ENCODE data around the gene SEMA6A. TPM values are rescaled to one million over a fixed set of nuclear protein-coding genes. Genes with fewer than 3 reads are reported as not detected.
A peak's percentile ranks its signal among the peaks of the same experiment; 100 is the strongest.

Gene SEMA6A
- total RNA-seq, 4 donors from 2014 or later, result 76.7 to 231 (median 117) TPM

- intact Hi-C loops (cut with DNase I; ENCODE audit: low total_unique reads), result no loop called here
- H3K36me3 ChIP-seq, result no peaks in the 10 kb centered on the region
- peaks cover 0 to 64% (median 44%) of the 10 kb centered on the region in 4 donors for H3K4me1 ChIP-seq
- no peaks in the 10 kb centered on the region for H3K27me3 ChIP-seq
- peak in 2 of 3 donors; percentile 31 to 65 for TF ChIP-seq POLR2AphosphoS5 (IDR thresholded peaks at IDR 0.05)
- peak; percentile 23 for TF ChIP-seq EP300 (IDR thresholded peaks at IDR 0.05; ENCODE audit: low read depth)
- TF ChIP-seq CTCF (IDR thresholded peaks at IDR 0.05), result no peak
- peak; percentile 21 for TF ChIP-seq POLR2A (IDR thresholded peaks at IDR 0.05)
- H3K27ac ChIP-seq, result peak overlapping the region; percentile 83 to 88 (median 84)
- peak; percentile 70 for DNase-seq
- in situ Hi-C loops (cut with MboI; ENCODE audit: low pct_ligation_motif_present in 1 of 4, low pct_unique_long_range_greater_than_20kb in 1 of 4, low sequenced_read_pairs in 3 of 4), result no loop called here
- no peak overlapping the region for H3K4me3 ChIP-seq
- 57% methylated on average over 3 of the region's 3 CpGs; no CpG with 5 or more reads in 1 of the 2 donors for WGBS, 2 donors (ENCODE audit: low coverage in 1 of 2)
- H3K9me3 ChIP-seq, result peaks cover 0 to 3% of the 10 kb centered on the region in 2 donors
These were observed 29.9 kb downstream of the SEMA6A start for GRCh38 chr5:116544531-116545241.

- H3K4me3 ChIP-seq, result no peak overlapping the region
- peak overlapping the region; percentile 83 to 88 (median 84) for H3K27ac ChIP-seq
- no peak for DNase-seq
- H3K36me3 ChIP-seq, result no peaks in the 10 kb centered on the region
- H3K9me3 ChIP-seq, result peaks cover 0 to 3% of the 10 kb centered on the region in 2 donors
- WGBS, 2 donors (ENCODE audit: low coverage in 1 of 2), result 18 to 38% methylated on average over 3 of the region's 3 CpGs
- H3K27me3 ChIP-seq, result no peaks in the 10 kb centered on the region
- in situ Hi-C loops (cut with MboI; ENCODE audit: low pct_ligation_motif_present in 1 of 4, low pct_unique_long_range_greater_than_20kb in 1 of 4, low sequenced_read_pairs in 3 of 4), result no loop called here
- no peak for TF ChIP-seq POLR2AphosphoS5 (IDR thresholded peaks at IDR 0.05)
- no peak for TF ChIP-seq POLR2A (IDR thresholded peaks at IDR 0.05)
- TF ChIP-seq CTCF (IDR thresholded peaks at IDR 0.05), result no peak
- peaks cover 0 to 59% (median 43%) of the 10 kb centered on the region in 4 donors for H3K4me1 ChIP-seq
- intact Hi-C loops (cut with DNase I; ENCODE audit: low total_unique reads), result no loop called here
These were observed 31.1 kb downstream of the SEMA6A start for GRCh38 chr5:116543501-116543900.

GRCh38 chr5:116542619-116543018 lies 32.0 kb downstream of the SEMA6A start:
- DNase-seq, result peak; percentile 52
- peaks cover 0 to 3% of the 10 kb centered on the region in 2 donors for H3K9me3 ChIP-seq
- H3K27ac ChIP-seq, result peak overlapping the region in 3 of 4 donors; percentile 83 to 88 (median 85)
- intact Hi-C loops (cut with DNase I; ENCODE audit: low total_unique reads), result no loop called here
- 48 to 59% methylated on average over 2 to 3 of the region's 3 CpGs for WGBS, 2 donors (ENCODE audit: low coverage in 1 of 2)
- H3K27me3 ChIP-seq, result no peaks in the 10 kb centered on the region
- TF ChIP-seq POLR2A (IDR thresholded peaks at IDR 0.05), result no peak
- no peak for TF ChIP-seq CTCF (IDR thresholded peaks at IDR 0.05)
- TF ChIP-seq EP300 (IDR thresholded peaks at IDR 0.05; ENCODE audit: low read depth), result no peak
- TF ChIP-seq POLR2AphosphoS5 (IDR thresholded peaks at IDR 0.05), result no peak
- peaks cover 0 to 53% (median 40%) of the 10 kb centered on the region in 4 donors for H3K4me1 ChIP-seq
- no peaks in the 10 kb centered on the region for H3K36me3 ChIP-seq
- no peak overlapping the region for H3K4me3 ChIP-seq
- in situ Hi-C loops (cut with MboI; ENCODE audit: low pct_ligation_motif_present in 1 of 4, low pct_unique_long_range_greater_than_20kb in 1 of 4, low sequenced_read_pairs in 3 of 4), result no loop called here

- Histone ChIP-seq H3K27me3 (no peaks in the 10 kb centered on the region), H3K27ac (no peak overlapping the region), H3K9me3 (no peaks in the 10 kb centered on the region), H3K36me3 (no peaks in the 10 kb centered on the region), H3K4me3 (no peak overlapping the region), H3K4me1 (peaks cover 0 to 62% (median 49%) of the 10 kb centered on the region in 4 donors)
- in situ Hi-C loops (cut with MboI; ENCODE audit: low pct_ligation_motif_present in 1 of 4, low pct_unique_long_range_greater_than_20kb in 1 of 4, low sequenced_read_pairs in 3 of 4), result no loop called here
- intact Hi-C loops (cut with DNase I; ENCODE audit: low total_unique reads), result no loop called here
- TF ChIP-seq EP300 (IDR thresholded peaks at IDR 0.05; ENCODE audit: low read depth) (no peak), CTCF (IDR thresholded peaks at IDR 0.05) (no peak), POLR2AphosphoS5 (IDR thresholded peaks at IDR 0.05) (no peak)
- no peak for DNase-seq
- 78 to 87% methylated on average over 3 of the region's 3 CpGs for WGBS, 2 donors (ENCODE audit: low coverage in 1 of 2)
These were observed 35.4 kb downstream of the SEMA6A start for GRCh38 chr5:116539222-116539621.

Measured in transverse colon (tissue), 4 donors.